Jurkat, Clone E6-1 (cell line): ENCODE data around the gene AMDHD2.

Experiments used
- DNase-seq: peaks from one replicate; pipeline ENCODE4 v3.0.0-alpha.2; 2011; ENCODE audit warnings: low read depth, low spot score
- H3K4me3 ChIP-seq: 2 replicates; pipeline ENCODE4 v1.5.1; 2011; ENCODE audit warnings: mild to moderate bottlenecking, low read length, control low read depth, moderate library complexity

The AMDHD2 gene

GRCh38 chr16:2497695-2498484 is 22.3 kb upstream of the AMDHD2 start:
- DNase-seq, result no peak
- no peak overlapping the region for H3K4me3 ChIP-seq

- DNase-seq, result no peak
- no peak overlapping the region for H3K4me3 ChIP-seq
These were observed 21.5 kb upstream of the AMDHD2 start for GRCh38 chr16:2498531-2499253.

- H3K4me3 ChIP-seq, result no peak overlapping the region
These were observed 20.7 kb upstream of the AMDHD2 start for GRCh38 chr16:2499454-2499853.

GRCh38 chr16:2499890-2500429 is 20.2 kb upstream of the AMDHD2 start:
- H3K4me3 ChIP-seq, result no peak overlapping the region
- no peak for DNase-seq

More at GRCh38 chr16:2499454-2499853, 20.7 kb upstream of the AMDHD2 start:
- no peak for DNase-seq

- no peak for DNase-seq
- no peak overlapping the region for H3K4me3 ChIP-seq
These were observed 19.7 kb upstream of the AMDHD2 start for GRCh38 chr16:2500430-2500917.

GRCh38 chr16:2500918-2501750 is 19.0 kb upstream of the AMDHD2 start:
- H3K4me3 ChIP-seq, result peak overlapping the region; percentile 16; the same call in 1 of the 2 replicates
- DNase-seq, result peak; percentile 45

- no peak for DNase-seq
- H3K4me3 ChIP-seq, result no peak overlapping the region
These were observed 17.9 kb upstream of the AMDHD2 start for GRCh38 chr16:2501946-2502895.

- no peak overlapping the region for H3K4me3 ChIP-seq
- no peak for DNase-seq
These were observed 14.5 kb upstream of the AMDHD2 start for GRCh38 chr16:2505695-2506094.

GRCh38 chr16:2507052-2507659 is 13.0 kb upstream of the AMDHD2 start:
- no peak overlapping the region for H3K4me3 ChIP-seq
- DNase-seq, result no peak

- no peak for DNase-seq
- H3K4me3 ChIP-seq, result no peak overlapping the region
These were observed 12.5 kb upstream of the AMDHD2 start for GRCh38 chr16:2507665-2508064.

GRCh38 chr16:2508722-2509400 is 11.3 kb upstream of the AMDHD2 start:
- no peak for DNase-seq
- H3K4me3 ChIP-seq, result no peak overlapping the region

GRCh38 chr16:2511128-2511800 is 8.9 kb upstream of the AMDHD2 start:
- no peak for DNase-seq
- H3K4me3 ChIP-seq, result no peak overlapping the region

- H3K4me3 ChIP-seq, result no peak overlapping the region
- no peak for DNase-seq
These were observed 8.0 kb upstream of the AMDHD2 start for GRCh38 chr16:2511996-2512734.

GRCh38 chr16:2512735-2513404 is 7.3 kb upstream of the AMDHD2 start:
- H3K4me3 ChIP-seq, result peak overlapping the region; percentile 70
- DNase-seq, result no peak
